B cell (primary cell): ENCODE results near the gene PLTP. TPM values are rescaled to one million over a fixed set of nuclear protein-coding genes. Genes with fewer than 3 reads are reported as not detected.

Experiments
- ATAC-seq: fragments of 200-7000 bp; cut with Tn5 transposase; one replicate; pipeline ENCODE4 v1.10.0; 2021; ENCODE audit warnings: low read depth, mild to moderate bottlenecking, moderate number of reproducible peaks, moderate library complexity
- CTCF ChIA-PET: fragments of 350-600 bp; sonication (Branson Sonifier 250); formaldehyde crosslinking; loops from one replicate; lab custom pipeline; 2021; ENCODE audit warnings: antibody characterized with exemption, inconsistent platforms; lab: Charles Lee
- POLR2A ChIA-PET: fragments of 350-600 bp; sonication (Branson Sonifier 250); formaldehyde crosslinking; loops from one replicate; lab custom pipeline; 2021; ENCODE audit warnings: antibody characterized with exemption; lab: Charles Lee
- DNase-seq: peaks from one replicate; pipeline ENCODE4 v3.0.0; 2013
- H2AFZ ChIP-seq: 2 replicates; pipeline ENCODE4 v1.6.1; 2012; ENCODE audit warnings: mild to moderate bottlenecking, low read depth, low read length; ENCODE audit not compliant: insufficient read depth, poor library complexity, severe bottlenecking
- H3K27ac ChIP-seq, 2 donors: 1 replicate in 1 of 2; 2 replicates in 1 of 2; pipeline ENCODE4 v1.5.1; 2012 to 2013; ENCODE audit warnings: low read length in 2 of 2, mild to moderate bottlenecking in 2 of 2, moderate library complexity in 1 of 2
- H3K27me3 ChIP-seq, 4 experiments: fragments of 200-600 bp in 1 of 4; sonication (generic) in 1 of 4; replicated peaks in 1 of 4; 1 replicate in 2 of 4; 2 replicates in 2 of 4; pipeline versions ENCODE4 v1.6.1 to v1.7.0; 2013 to 2016; ENCODE audit warnings: low read length in 3 of 4, mild to moderate bottlenecking in 2 of 4, mixed read lengths in 1 of 4, moderate library complexity in 1 of 4; ENCODE audit not compliant: insufficient read depth in 4 of 4, control insufficient read depth in 3 of 4; ENCODE audit errors: control extremely low read depth in 1 of 4
- H3K36me3 ChIP-seq, 2 experiments: replicated peaks in 1 of 2; 1 replicate in 1 of 2; 2 replicates in 1 of 2; pipeline versions ENCODE4 v1.6.1 to v1.7.1; 2013; ENCODE audit warnings: low read length in 1 of 2; ENCODE audit not compliant: insufficient read depth in 2 of 2, control insufficient read depth in 1 of 2; ENCODE audit errors: control extremely low read depth in 1 of 2, extremely low read depth in 1 of 2
- H3K4me1 ChIP-seq, 2 donors: fragments of 200-600 bp in 1 of 2; sonication (generic) in 1 of 2; 1 replicate in 1 of 2; 2 replicates in 1 of 2; pipeline versions ENCODE4 v1.5.1 to v1.6.1; 2013 to 2017; ENCODE audit warnings: low read length in 2 of 2; ENCODE audit not compliant: control insufficient read depth in 2 of 2, insufficient read depth in 2 of 2
- H3K4me2 ChIP-seq: replicated peaks from 2 replicates; pipeline ENCODE3; 2012; ENCODE audit warnings: mild to moderate bottlenecking, low read depth, low read length; ENCODE audit not compliant: poor library complexity, severe bottlenecking
- H3K4me3 ChIP-seq, 5 experiments: fragments of 200-600 bp in 1 of 5; sonication (generic) in 1 of 5; 1 replicate in 3 of 5; 2 replicates in 2 of 5; pipeline versions ENCODE4 v1.5.1 to v1.7.0; 2011 to 2016; ENCODE audit warnings: low read length in 4 of 5, mild to moderate bottlenecking in 4 of 5, low read depth in 2 of 5, control low read depth in 1 of 5, moderate library complexity in 1 of 5; ENCODE audit not compliant: insufficient read depth in 1 of 5; ENCODE audit errors: control extremely low read depth in 1 of 5, extremely low read depth in 1 of 5
- H3K79me2 ChIP-seq: fragments of 200-600 bp; sonication (generic); one replicate; pipeline ENCODE4 v1.6.0; 2016; ENCODE audit warnings: low read length; ENCODE audit not compliant: control insufficient read depth, insufficient read depth
- H3K9ac ChIP-seq: fragments of 200-600 bp; sonication (generic); 2 replicates; pipeline ENCODE4 v1.6.1; 2017; ENCODE audit warnings: mild to moderate bottlenecking, low read length, moderate library complexity
- H3K9me3 ChIP-seq, 3 donors: one replicate each; pipeline versions ENCODE4 v1.6.1 to v1.7.1; 2013; ENCODE audit warnings: low read length in 2 of 3; ENCODE audit not compliant: control insufficient read depth in 2 of 3, insufficient read depth in 1 of 3; ENCODE audit errors: control extremely low read depth in 1 of 3
- H4K20me1 ChIP-seq: 2 replicates; pipeline ENCODE4 v1.6.0; 2012; ENCODE audit warnings: mild to moderate bottlenecking, low read length; ENCODE audit not compliant: insufficient read depth, control insufficient read depth, poor library complexity, severe bottlenecking
- H3K27ac Mint-ChIP-seq: one replicate; pipeline ENCODE4 v1.8.0; 2021; ENCODE audit warnings: mixed read lengths
- H3K27me3 Mint-ChIP-seq: one replicate; pipeline ENCODE4 v1.8.0; 2021; ENCODE audit warnings: mixed read lengths
- H3K4me1 Mint-ChIP-seq: one replicate; pipeline ENCODE4 v1.8.0; 2021; ENCODE audit warnings: mixed read lengths
- H3K4me3 Mint-ChIP-seq: one replicate; pipeline ENCODE4 v1.8.0; 2021; ENCODE audit warnings: mixed read lengths
- H3K9me3 Mint-ChIP-seq: one replicate; pipeline ENCODE4 v1.8.0; 2022; ENCODE audit warnings: mixed read lengths; ENCODE audit not compliant: insufficient read depth
- EZH2 ChIP-seq: IDR thresholded peaks from 2 replicates; pipeline ENCODE4 v1.6.1; 2012; ENCODE audit warnings: borderline replicate concordance, low read depth, mild to moderate bottlenecking, moderate library complexity, low read length; ENCODE audit not compliant: insufficient read depth, poor library complexity, severe bottlenecking
- WGBS: methylation state at CpG from one replicate; pipeline ENCODE4 v1.1.5; 2013; ENCODE audit warnings: missing lambda C conversion rate; ENCODE audit not compliant: insufficient coverage; 5-methylcytosine and 5-hydroxymethylcytosine counted together
- intact Hi-C: fragments of 100-400 bp; cut with micrococcal nuclease; formaldehyde crosslinking; loops from one replicate; pipeline ENCODE4 v1.10.0; 2022
- polyA plus RNA-seq: library from polyadenylated mRNA; depleted of rRNA; stranded (reverse); fragments of >200 nt; gene quantifications from 2 replicates; pipeline ENCODE4 v1.2.3, GENCODE V29; 2012
- total RNA-seq, 2 donors: library from RNA; stranded (reverse); fragments of 120-200 nt in 1 of 2; gene quantifications; 1 replicate in 1 of 2; 2 replicates in 1 of 2; pipeline versions ENCODE4 v1.2.3 to v1.2.4, GENCODE V29; 2013 to 2022
- TF ChIP-seq, protein P1 (sequence below): fragments of 200-600 bp; IDR thresholded peaks from one replicate; pipeline ENCODE4 v1.8.0; 2022; ENCODE audit warnings: antibody characterized with exemption, mild to moderate bottlenecking

The PLTP gene
- total and polyA plus RNA-seq, 2 donors (not counting 1 experiment from before 2014, with no cell fraction given), result 1.4 to 4.0 TPM

DNA sequence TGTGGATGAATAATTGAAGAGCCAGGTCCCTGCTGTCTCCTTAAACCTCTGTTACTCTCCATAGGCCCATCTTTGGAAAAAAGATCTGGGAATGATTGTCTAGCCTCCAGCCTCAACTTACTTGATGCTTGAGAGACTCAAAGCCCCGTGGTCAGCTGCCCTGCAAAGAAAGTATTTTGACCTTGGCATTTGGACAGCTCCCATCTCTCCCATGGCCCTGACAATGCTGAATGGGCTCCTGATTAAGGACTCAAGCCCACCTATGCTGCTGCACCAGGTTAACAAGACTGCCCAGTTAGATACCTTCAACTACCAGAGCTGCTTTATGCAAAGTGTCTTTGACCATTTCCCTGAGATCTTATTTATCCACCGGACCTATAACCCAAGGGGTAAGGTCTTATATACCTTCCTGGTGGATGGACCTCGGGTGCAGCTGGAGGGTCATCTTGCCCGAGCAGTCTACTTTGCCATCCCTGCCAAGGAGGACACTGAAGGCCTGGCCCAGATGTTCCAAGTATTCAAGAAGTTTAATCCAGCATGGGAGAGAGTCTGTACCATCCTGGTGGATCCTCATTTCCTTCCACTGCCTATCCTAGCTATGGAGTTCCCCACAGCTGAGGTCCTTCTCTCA is 29.4 kb downstream of the PLTP start:
- Mint-ChIP-seq H3K4me1 (peaks cover 33% of the 10 kb centered on the region), H3K27ac (peak overlapping the region; percentile 65), H3K4me3 (peak overlapping the region; percentile 73), H3K9me3 (no peaks in the 10 kb centered on the region), H3K27me3 (no peaks in the 10 kb centered on the region)
- intact Hi-C loops, result no loop called here
- Histone ChIP-seq H3K4me3 (no peak overlapping the region), H3K36me3 (peaks cover 0 to 47% of the 10 kb centered on the region in 2 experiments), H2AFZ (no peak overlapping the region), H4K20me1 (no peaks in the 10 kb centered on the region), H3K9ac (no peak overlapping the region), H3K27ac (no peak overlapping the region), H3K9me3 (no peaks in the 10 kb centered on the region), H3K27me3 (no peaks in the 10 kb centered on the region), H3K4me2 (no peak overlapping the region), H3K79me2 (peaks cover 36% of the 10 kb centered on the region), H3K4me1 (peaks cover 3 to 19% of the 10 kb centered on the region in 2 donors)
- no peak for ATAC-seq
- CTCF ChIA-PET, result interaction anchor here (1.5 to 2.5 kb wide), 2 partner anchors 8 to 41 kb away, joined by 4 to 11 read pairs; partner anchors contain the start of gene NEURL2
- TF ChIP-seq EZH2, result no peak
- TF ChIP-seq, protein P1, sequence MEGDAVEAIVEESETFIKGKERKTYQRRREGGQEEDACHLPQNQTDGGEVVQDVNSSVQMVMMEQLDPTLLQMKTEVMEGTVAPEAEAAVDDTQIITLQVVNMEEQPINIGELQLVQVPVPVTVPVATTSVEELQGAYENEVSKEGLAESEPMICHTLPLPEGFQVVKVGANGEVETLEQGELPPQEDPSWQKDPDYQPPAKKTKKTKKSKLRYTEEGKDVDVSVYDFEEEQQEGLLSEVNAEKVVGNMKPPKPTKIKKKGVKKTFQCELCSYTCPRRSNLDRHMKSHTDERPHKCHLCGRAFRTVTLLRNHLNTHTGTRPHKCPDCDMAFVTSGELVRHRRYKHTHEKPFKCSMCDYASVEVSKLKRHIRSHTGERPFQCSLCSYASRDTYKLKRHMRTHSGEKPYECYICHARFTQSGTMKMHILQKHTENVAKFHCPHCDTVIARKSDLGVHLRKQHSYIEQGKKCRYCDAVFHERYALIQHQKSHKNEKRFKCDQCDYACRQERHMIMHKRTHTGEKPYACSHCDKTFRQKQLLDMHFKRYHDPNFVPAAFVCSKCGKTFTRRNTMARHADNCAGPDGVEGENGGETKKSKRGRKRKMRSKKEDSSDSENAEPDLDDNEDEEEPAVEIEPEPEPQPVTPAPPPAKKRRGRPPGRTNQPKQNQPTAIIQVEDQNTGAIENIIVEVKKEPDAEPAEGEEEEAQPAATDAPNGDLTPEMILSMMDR, result no peak
- WGBS, result 96% methylated on average over 4 of the region's 4 CpGs
- POLR2A ChIA-PET, result interaction anchor here (1.1 to 3.6 kb wide), 3 partner anchors 10 to 51 kb away, joined by 3 to 19 read pairs (median 4); partner anchors contain the start of gene PCIF1
- DNase-seq, result peak; percentile 4
